NCI-H1048 (cell line): Measurements from ENCODE around the gene ARPC3.
"Not testable (repeated sequence)": the region's sequence is repeated elsewhere in the genome, so short reads cannot be mapped to it uniquely, and the experiment has no call there.

Experiments used
- DNase-seq: peaks from one replicate; lab custom pipeline; 2025; lab: John Stamatoyannopoulos, UW

ARPC3 gene

GRCh38 chr12:110449799-110450497 lies at the start of gene ARPC3:
ARPC3 (minus strand) TSS chr12:110450337; CDS start chr12:110450260, 77 bp downstream.
- DNase-seq: peak; percentile 88

- DNase-seq: no peak
These were observed 49.0 kb upstream of the ARPC3 start for GRCh38 chr12:110498984-110499706.

- DNase-seq: no peak
These were observed 25.3 kb upstream of the ARPC3 start for GRCh38 chr12:110475426-110475825.

- peak; percentile 95 for DNase-seq
These were observed 18.3 kb upstream of the ARPC3 start, which contains the start of the genes FAM216A and GPN3 for GRCh38 chr12:110468214-110469048. FAM216A (plus strand) TSS chr12:110468845; CDS start chr12:110468876, 31 bp downstream. GPN3 (minus strand) TSS chr12:110468257; CDS start chr12:110468203, 54 bp downstream.

GRCh38 chr12:110467847-110468213 lies 17.7 kb upstream of the ARPC3 start:
- DNase-seq: no peak

- no peak for DNase-seq
These were observed 16.7 kb upstream of the ARPC3 start for GRCh38 chr12:110466791-110467190.

- DNase-seq: not testable (repeated sequence)
These were observed 15.6 kb upstream of the ARPC3 start for GRCh38 chr12:110465765-110466164.

GRCh38 chr12:110465024-110465423 lies 14.9 kb upstream of the ARPC3 start:
- DNase-seq: no peak

GRCh38 chr12:110461189-110461588 lies 11.1 kb upstream of the ARPC3 start:
- not testable (repeated sequence) for DNase-seq

GRCh38 chr12:110458756-110459155 lies 8.6 kb upstream of the ARPC3 start:
- no peak for DNase-seq

- DNase-seq: no peak
These were observed 3.6 kb upstream of the ARPC3 start for GRCh38 chr12:110453569-110454296.

- DNase-seq: no peak
These were observed 1.1 kb upstream of the ARPC3 start for GRCh38 chr12:110451263-110451662.

GRCh38 chr12:110444455-110444854 lies 5.7 kb downstream of the ARPC3 start:
- DNase-seq: no peak

GRCh38 chr12:110436231-110436630 lies 13.9 kb downstream of the ARPC3 start:
- DNase-seq: no peak

GRCh38 chr12:110431957-110432587 lies 18.1 kb downstream of the ARPC3 start:
- no peak for DNase-seq

GRCh38 chr12:110429676-110430075 lies 20.5 kb downstream of the ARPC3 start:
- not testable (repeated sequence) for DNase-seq

- no peak for DNase-seq
These were observed 23.7 kb downstream of the ARPC3 start for GRCh38 chr12:110426406-110426805.

GRCh38 chr12:110424237-110424636 lies 25.9 kb downstream of the ARPC3 start:
- no peak for DNase-seq

GRCh38 chr12:110421701-110422100 lies 28.4 kb downstream of the ARPC3 start:
- no peak for DNase-seq

GRCh38 chr12:110421159-110421661 lies 28.9 kb downstream of the ARPC3 start:
- no peak for DNase-seq

GRCh38 chr12:110420644-110421043 lies 29.5 kb downstream of the ARPC3 start:
- not testable (repeated sequence) for DNase-seq
